Activated CD4-positive, alpha-beta memory T cell treated with anti-CD3 and anti-CD28 coated beads, Interleukin-2, amount 10 ng/mL, durations not matched to agents 7 days and 5 days (primary cell): Measurements from ENCODE around the gene GCK. TPM values are rescaled to one million over a fixed set of nuclear protein-coding genes. Genes with fewer than 3 reads are reported as not detected.

ENCODE experiments used
- CTCF ChIA-PET: fragments of 350-600 bp; sonication (Branson Sonifier 250); formaldehyde crosslinking; loops from one replicate; lab custom pipeline; 2021; ENCODE audit warnings: antibody characterized with exemption, inconsistent platforms; lab: Charles Lee
- POLR2A ChIA-PET: fragments of 350-600 bp; sonication (Branson Sonifier 250); formaldehyde crosslinking; loops from one replicate; lab custom pipeline; 2021; ENCODE audit warnings: antibody characterized with exemption; lab: Charles Lee
- DNase-seq: peaks from one replicate; pipeline ENCODE4 v3.0.0-alpha.2; 2020
- H3K27ac Mint-ChIP-seq: one replicate; pipeline ENCODE4 v1.8.0; 2021; ENCODE audit warnings: mild to moderate bottlenecking, mixed read lengths
- H3K27me3 Mint-ChIP-seq: one replicate; pipeline ENCODE4 v1.8.0; 2021; ENCODE audit warnings: mixed read lengths
- H3K36me3 Mint-ChIP-seq: one replicate; pipeline ENCODE4 v1.8.0; 2021; ENCODE audit warnings: low read depth, mixed read lengths
- H3K4me1 Mint-ChIP-seq: one replicate; pipeline ENCODE4 v1.8.0; 2021; ENCODE audit warnings: mixed read lengths
- H3K4me3 Mint-ChIP-seq: one replicate; pipeline ENCODE4 v1.8.0; 2021; ENCODE audit warnings: mild to moderate bottlenecking, mixed read lengths
- H3K9me3 Mint-ChIP-seq: one replicate; pipeline ENCODE4 v1.8.0; 2021; ENCODE audit warnings: mixed read lengths
- total RNA-seq, 2 experiments: library from RNA; stranded (reverse); gene quantifications; one replicate each; pipeline ENCODE4 v1.2.3, GENCODE V29; 2021

GCK gene
- total RNA-seq, result not detected

- Mint-ChIP-seq H3K4me3 (no peak within 1 kb of the TSS), H3K36me3 (no peaks in the 10 kb centered on the region), H3K4me1 (no peaks in the 10 kb centered on the region), H3K9me3 (no peaks in the 10 kb centered on the region), H3K27me3 (peaks cover 11% of the 10 kb centered on the region), H3K27ac (no peak within 1 kb of the TSS)
- ChIA-PET CTCF (no interaction called here), POLR2A (no interaction called here)
- no peak for DNase-seq
Measured at GRCh38 chr7:44189286-44189992, at the start of gene GCK. GCK (minus strand) TSS chr7:44189439; CDS start chr7:44188953, 486 bp downstream.

GRCh38 chr7:44238116-44238695 is 49.0 kb upstream of the GCK start:
- Mint-ChIP-seq H3K27me3 (no peaks in the 10 kb centered on the region), H3K27ac (no peak overlapping the region), H3K4me3 (no peak overlapping the region), H3K9me3 (no peaks in the 10 kb centered on the region), H3K4me1 (no peaks in the 10 kb centered on the region), H3K36me3 (no peaks in the 10 kb centered on the region)
- POLR2A ChIA-PET, result no interaction called here
- no peak for DNase-seq
- CTCF ChIA-PET, result no interaction called here

- ChIA-PET CTCF (no interaction called here), POLR2A (no interaction called here)
- Mint-ChIP-seq H3K36me3 (no peaks in the 10 kb centered on the region), H3K27ac (no peak overlapping the region), H3K4me1 (no peaks in the 10 kb centered on the region), H3K4me3 (no peak overlapping the region), H3K9me3 (no peaks in the 10 kb centered on the region), H3K27me3 (no peaks in the 10 kb centered on the region)
- no peak for DNase-seq
Measured at GRCh38 chr7:44237696-44238095, 48.5 kb upstream of the GCK start.

- no peaks in the 10 kb centered on the region for H3K4me1 Mint-ChIP-seq
- H3K27me3 Mint-ChIP-seq, result no peaks in the 10 kb centered on the region
- no peak overlapping the region for H3K4me3 Mint-ChIP-seq
- no peaks in the 10 kb centered on the region for H3K36me3 Mint-ChIP-seq
- no peaks in the 10 kb centered on the region for H3K9me3 Mint-ChIP-seq
- no peak for DNase-seq
- ChIA-PET POLR2A (no interaction called here), CTCF (no interaction called here)
- no peak overlapping the region for H3K27ac Mint-ChIP-seq
Measured at GRCh38 chr7:44236333-44236728, 47.1 kb upstream of the GCK start.

GRCh38 chr7:44235582-44236332 is 46.5 kb upstream of the GCK start:
- ChIA-PET CTCF (no interaction called here), POLR2A (no interaction called here)
- DNase-seq, result no peak
- Mint-ChIP-seq H3K27ac (no peak overlapping the region), H3K36me3 (no peaks in the 10 kb centered on the region), H3K4me3 (no peak overlapping the region), H3K4me1 (no peaks in the 10 kb centered on the region), H3K27me3 (no peaks in the 10 kb centered on the region), H3K9me3 (no peaks in the 10 kb centered on the region)

GRCh38 chr7:44235066-44235465 is 45.8 kb upstream of the GCK start:
- no peak overlapping the region for H3K27ac Mint-ChIP-seq
- H3K27me3 Mint-ChIP-seq, result no peaks in the 10 kb centered on the region
- no peak for DNase-seq
- H3K4me1 Mint-ChIP-seq, result no peaks in the 10 kb centered on the region
- H3K4me3 Mint-ChIP-seq, result no peak overlapping the region
- H3K9me3 Mint-ChIP-seq, result no peaks in the 10 kb centered on the region
- ChIA-PET POLR2A (interaction anchor here (0.9 kb wide), 1 partner anchor 34 kb away, joined by 3 read pairs; no protein-coding TSS in a partner anchor), CTCF (no interaction called here)
- no peaks in the 10 kb centered on the region for H3K36me3 Mint-ChIP-seq

GRCh38 chr7:44232901-44233715 is 43.9 kb upstream of the GCK start:
- H3K4me1 Mint-ChIP-seq, result no peaks in the 10 kb centered on the region
- H3K36me3 Mint-ChIP-seq, result no peaks in the 10 kb centered on the region
- POLR2A ChIA-PET, result no interaction called here
- CTCF ChIA-PET, result no interaction called here
- no peak for DNase-seq
- H3K27me3 Mint-ChIP-seq, result no peaks in the 10 kb centered on the region
- H3K9me3 Mint-ChIP-seq, result no peaks in the 10 kb centered on the region
- H3K27ac Mint-ChIP-seq, result no peak overlapping the region
- no peak overlapping the region for H3K4me3 Mint-ChIP-seq

- ChIA-PET POLR2A (no interaction called here), CTCF (no interaction called here)
- no peak for DNase-seq
- H3K27me3 Mint-ChIP-seq, result no peaks in the 10 kb centered on the region
- no peaks in the 10 kb centered on the region for H3K36me3 Mint-ChIP-seq
- no peaks in the 10 kb centered on the region for H3K4me1 Mint-ChIP-seq
- H3K4me3 Mint-ChIP-seq, result no peak overlapping the region
- no peaks in the 10 kb centered on the region for H3K9me3 Mint-ChIP-seq
- H3K27ac Mint-ChIP-seq, result no peak overlapping the region
Measured at GRCh38 chr7:44232396-44232795, 43.2 kb upstream of the GCK start.

GRCh38 chr7:44231088-44231487 is 41.8 kb upstream of the GCK start:
- Mint-ChIP-seq H3K36me3 (no peaks in the 10 kb centered on the region), H3K4me1 (no peaks in the 10 kb centered on the region), H3K27ac (no peak overlapping the region), H3K27me3 (no peaks in the 10 kb centered on the region), H3K4me3 (no peak overlapping the region), H3K9me3 (no peaks in the 10 kb centered on the region)
- CTCF ChIA-PET, result no interaction called here
- POLR2A ChIA-PET, result no interaction called here
- no peak for DNase-seq

- H3K4me1 Mint-ChIP-seq, result no peaks in the 10 kb centered on the region
- ChIA-PET CTCF (no interaction called here), POLR2A (no interaction called here)
- H3K4me3 Mint-ChIP-seq, result no peak overlapping the region
- H3K36me3 Mint-ChIP-seq, result no peaks in the 10 kb centered on the region
- H3K27ac Mint-ChIP-seq, result no peak overlapping the region
- no peaks in the 10 kb centered on the region for H3K9me3 Mint-ChIP-seq
- DNase-seq, result no peak
- H3K27me3 Mint-ChIP-seq, result no peaks in the 10 kb centered on the region
Measured at GRCh38 chr7:44230286-44230685, 41.0 kb upstream of the GCK start.

- Mint-ChIP-seq H3K4me1 (no peaks in the 10 kb centered on the region), H3K36me3 (no peaks in the 10 kb centered on the region), H3K4me3 (no peak overlapping the region), H3K27me3 (no peaks in the 10 kb centered on the region), H3K27ac (no peak overlapping the region), H3K9me3 (no peaks in the 10 kb centered on the region)
- ChIA-PET CTCF (no interaction called here), POLR2A (no interaction called here)
- DNase-seq, result no peak
Measured at GRCh38 chr7:44229546-44230105, 40.4 kb upstream of the GCK start.

GRCh38 chr7:44228571-44229350 is 39.5 kb upstream of the GCK start:
- no peak for DNase-seq
- CTCF ChIA-PET, result no interaction called here
- no peaks in the 10 kb centered on the region for H3K9me3 Mint-ChIP-seq
- no peaks in the 10 kb centered on the region for H3K36me3 Mint-ChIP-seq
- H3K4me3 Mint-ChIP-seq, result no peak overlapping the region
- H3K4me1 Mint-ChIP-seq, result no peaks in the 10 kb centered on the region
- no peak overlapping the region for H3K27ac Mint-ChIP-seq
- H3K27me3 Mint-ChIP-seq, result peaks cover 5% of the 10 kb centered on the region
- POLR2A ChIA-PET, result interaction anchor here (0.8 kb wide), 1 partner anchor 15 kb away, joined by 3 read pairs; no protein-coding TSS in a partner anchor
